Testis (tissue), 3 donors: Measurements from ENCODE around the gene LRRC58. TPM values are rescaled to one million over a fixed set of nuclear protein-coding genes. Genes with fewer than 3 reads are reported as not detected.

ENCODE experiments used
- DNase-seq: peaks from one replicate; pipeline ENCODE4 v3.0.0-alpha.2; 2019
- H3K27ac ChIP-seq, 2 donors: fragments of 200-600 bp; sonication (generic); one replicate each; pipeline ENCODE4 v1.5.1; 2019
- H3K27me3 ChIP-seq: fragments of 200-600 bp; sonication (generic); one replicate; pipeline ENCODE4 v1.5.1; 2019
- H3K36me3 ChIP-seq: fragments of 200-600 bp; sonication (generic); one replicate; pipeline ENCODE4 v1.5.1; 2017; ENCODE audit warnings: low read depth; ENCODE audit errors: missing control alignments
- H3K4me1 ChIP-seq: fragments of 200-600 bp; sonication (generic); one replicate; pipeline ENCODE4 v1.5.1; 2019
- H3K4me3 ChIP-seq, 2 donors: fragments of 200-600 bp; sonication (generic); one replicate each; pipeline ENCODE4 v1.5.1; 2017 to 2019
- H3K9me3 ChIP-seq: fragments of 200-600 bp; sonication (generic); one replicate; pipeline ENCODE4 v1.5.1; 2017
- CTCF ChIP-seq, 3 experiments: fragments of 450-650 bp in 2 of 3; fragments of 200-600 bp in 1 of 3; sonication (generic) in 1 of 3; IDR thresholded peaks; one replicate each; pipeline ENCODE4 v1.5.1; 2016 to 2019; ENCODE audit warnings: antibody characterized with exemption in 3 of 3, mild to moderate bottlenecking in 2 of 3, moderate library complexity in 1 of 3
- POLR2A ChIP-seq: fragments of 450-650 bp; IDR thresholded peaks from one replicate; pipeline ENCODE4 v1.6.1; 2017; ENCODE audit warnings: antibody characterized with exemption, mild to moderate bottlenecking, moderate library complexity
- WGBS, 2 donors: methylation state at CpG; one replicate each; pipeline ENCODE4 v1.1.5; 2018; 5-methylcytosine and 5-hydroxymethylcytosine counted together
- intact Hi-C: fragments of 100-400 bp; cut with DNase I; formaldehyde crosslinking; loops from one replicate; pipeline ENCODE4 v1.15.1; 2023; ENCODE audit warnings: low total_unique reads
- polyA plus RNA-seq: library from polyadenylated mRNA; stranded (reverse); fragments of 350-450 nt; fragmentation: Illumina TruSeq; extraction: RNeasy Lipid Tissue Mini Kit (QIAGEN cat#74804); gene quantifications from one replicate; pipeline ENCODE4 v1.2.3, GENCODE V29; 2014; ENCODE audit warnings: low read depth, low replicate concordance; ENCODE audit not compliant: insufficient read depth
- total RNA-seq, 2 donors: library from RNA; depleted of rRNA; stranded (reverse); fragments of >200 nt; gene quantifications; one replicate each; pipeline ENCODE4 v1.2.3, GENCODE V29; 2016

LRRC58 gene
- total and polyA plus RNA-seq, 3 donors from 2014 or later = 8.5 to 21.2 (median 18.6) TPM

DNA sequence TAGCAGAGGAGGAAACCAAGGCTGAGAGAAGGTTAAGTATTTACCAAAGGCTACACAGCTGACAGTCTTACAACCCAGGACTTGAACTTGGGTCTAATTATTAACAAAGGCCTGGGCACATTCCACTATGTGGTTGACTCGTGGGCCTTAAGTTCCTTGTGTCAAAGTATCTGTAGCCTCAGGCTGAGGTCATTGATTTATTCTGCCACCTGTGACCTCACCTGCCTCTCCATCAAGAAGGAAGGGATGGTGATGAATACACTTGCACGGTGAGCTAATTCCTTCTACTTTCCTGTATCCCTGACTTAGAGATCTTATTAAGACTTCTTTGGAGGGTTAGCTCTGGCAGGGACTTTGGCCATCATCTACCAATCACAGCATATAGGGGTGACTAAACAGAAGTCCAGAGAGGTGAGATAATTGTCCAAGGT, 19.9 kb upstream of the LRRC58 start:
- H3K27me3 ChIP-seq = no peaks in the 10 kb centered on the region
- no peak for TF ChIP-seq CTCF (IDR thresholded peaks at IDR 0.05)
- TF ChIP-seq POLR2A = no peak
- H3K27ac ChIP-seq = no peak overlapping the region
- H3K36me3 ChIP-seq = no peaks in the 10 kb centered on the region
- no peaks in the 10 kb centered on the region for H3K9me3 ChIP-seq
- H3K4me3 ChIP-seq = no peak overlapping the region
- H3K4me1 ChIP-seq = no peaks in the 10 kb centered on the region
- no peak for DNase-seq
- intact Hi-C loops = no loop called here
- WGBS, 2 donors = 52 to 59% methylated on average over 2 of the region's 2 CpGs

DNA sequence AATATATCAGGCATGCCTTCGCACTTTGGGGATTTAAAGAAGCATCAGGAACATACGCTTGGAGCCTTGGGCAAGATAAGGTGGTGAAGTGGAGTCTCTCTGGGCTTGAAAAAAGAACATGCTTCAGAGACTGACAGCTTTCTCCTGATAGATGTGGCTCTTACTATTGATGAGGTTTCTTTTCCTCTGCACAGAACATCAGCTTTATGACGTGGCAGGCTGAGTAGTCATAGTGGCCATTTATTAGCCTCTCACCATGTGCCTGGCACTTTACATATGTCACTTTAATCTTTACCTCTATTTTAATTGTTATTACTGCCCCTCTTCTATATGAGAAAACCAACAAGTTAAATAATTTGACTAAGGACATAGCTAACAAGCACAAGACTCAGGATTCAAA, 19.0 kb upstream of the LRRC58 start:
- no peak for DNase-seq
- Histone ChIP-seq H3K27me3 (no peaks in the 10 kb centered on the region), H3K27ac (no peak overlapping the region), H3K9me3 (no peaks in the 10 kb centered on the region), H3K36me3 (no peaks in the 10 kb centered on the region), H3K4me1 (no peaks in the 10 kb centered on the region), H3K4me3 (no peak overlapping the region)
- TF ChIP-seq POLR2A (no peak), CTCF (IDR thresholded peaks at IDR 0.05) (no peak)
- intact Hi-C loops = no loop called here
- WGBS, 2 donors = 80 to 88% methylated on average over 3 of the region's 3 CpGs

GRCh38 chr3:120364821-120365220, 15.7 kb upstream of the LRRC58 start:
- Histone ChIP-seq H3K27me3 (no peaks in the 10 kb centered on the region), H3K36me3 (no peaks in the 10 kb centered on the region), H3K4me3 (no peak overlapping the region), H3K4me1 (no peaks in the 10 kb centered on the region), H3K9me3 (no peaks in the 10 kb centered on the region), H3K27ac (no peak overlapping the region)
- no peak for TF ChIP-seq CTCF (IDR thresholded peaks at IDR 0.05)
- no peak for TF ChIP-seq POLR2A
- 42 to 50% methylated on average over 1 of the region's 1 CpG for WGBS, 2 donors
- intact Hi-C loops = no loop called here
- no peak for DNase-seq

DNA sequence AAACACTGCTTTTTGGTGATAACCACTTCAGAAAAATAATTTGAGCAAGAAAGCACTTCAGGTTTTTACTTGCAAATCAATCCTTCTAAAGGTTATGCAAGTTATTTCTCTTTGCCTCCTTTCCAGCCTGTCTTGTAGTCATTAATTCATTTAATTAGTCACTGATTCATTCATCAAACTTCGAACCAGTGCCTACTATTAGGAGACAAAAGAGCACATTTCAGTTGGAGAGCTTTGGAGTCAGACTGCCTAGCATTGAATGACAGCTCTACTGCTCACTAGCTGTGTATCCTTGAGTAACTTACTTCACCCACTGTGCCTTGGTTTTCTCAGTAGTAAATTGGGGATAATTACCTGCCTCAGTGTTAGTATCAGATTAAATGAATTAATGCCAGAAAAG, 14.9 kb upstream of the LRRC58 start:
- intact Hi-C loops = no loop called here
- WGBS, 2 donors = 79 to 89% methylated on average over 1 of the region's 1 CpG

More for the DNA sequence above, 14.9 kb upstream of the LRRC58 start:
- Histone ChIP-seq H3K4me3 (no peak overlapping the region), H3K9me3 (no peaks in the 10 kb centered on the region), H3K27ac (no peak overlapping the region), H3K27me3 (no peaks in the 10 kb centered on the region), H3K36me3 (no peaks in the 10 kb centered on the region), H3K4me1 (no peaks in the 10 kb centered on the region)
- DNase-seq = no peak
- no peak for TF ChIP-seq CTCF (IDR thresholded peaks at IDR 0.05)
- TF ChIP-seq POLR2A = no peak
